Lung (tissue), 12 donors: Measurements from ENCODE around the gene MCTP1. TPM values are rescaled to one million over a fixed set of nuclear protein-coding genes. Genes with fewer than 3 reads are reported as not detected.

ENCODE experiments used
- ATAC-seq: fragments of 200-7000 bp; cut with Tn5 transposase; one replicate; pipeline ENCODE4 v1.9.1; 2020; ENCODE audit warnings: moderate number of reproducible peaks; ENCODE audit not compliant: insufficient read depth, low FRiP score
- DNase-seq, 3 donors: peaks; one replicate each; pipeline ENCODE4 v3.0.0-alpha.2; 2013 to 2017
- H3K27ac ChIP-seq, 2 donors: one replicate each; pipeline ENCODE4 v1.5.1; 2013; ENCODE audit warnings: mild to moderate bottlenecking in 2 of 2, moderate library complexity in 2 of 2, control low read depth in 1 of 2, inconsistent platforms in 1 of 2, low read depth in 1 of 2, low read length in 1 of 2
- H3K27me3 ChIP-seq, 3 donors: one replicate each; pipeline ENCODE4 v1.5.1; 2013; ENCODE audit warnings: low read length in 2 of 3; ENCODE audit not compliant: control insufficient read depth in 3 of 3, insufficient read depth in 3 of 3
- H3K36me3 ChIP-seq, 4 donors: one replicate each; pipeline ENCODE4 v1.5.1; 2013; ENCODE audit warnings: low read length in 4 of 4, mild to moderate bottlenecking in 1 of 4, moderate library complexity in 1 of 4; ENCODE audit not compliant: control insufficient read depth in 4 of 4, insufficient read depth in 4 of 4
- H3K4me1 ChIP-seq, 5 donors: one replicate each; pipeline ENCODE4 v1.5.1; 2013; ENCODE audit warnings: low read length in 5 of 5, mild to moderate bottlenecking in 2 of 5, moderate library complexity in 1 of 5; ENCODE audit not compliant: control insufficient read depth in 5 of 5, insufficient read depth in 5 of 5
- H3K4me3 ChIP-seq: one replicate; pipeline ENCODE4 v1.5.1; 2013; ENCODE audit warnings: mild to moderate bottlenecking, control low read depth, moderate library complexity
- H3K9ac ChIP-seq, 2 donors: one replicate each; pipeline ENCODE4 v1.5.1; 2013; ENCODE audit warnings: low read length in 2 of 2, control low read depth in 1 of 2; ENCODE audit not compliant: insufficient read depth in 1 of 2
- H3K9me3 ChIP-seq, 4 donors: one replicate each; pipeline ENCODE4 v1.5.1; 2013; ENCODE audit warnings: low read length in 3 of 4, mild to moderate bottlenecking in 1 of 4, moderate library complexity in 1 of 4; ENCODE audit not compliant: control insufficient read depth in 4 of 4, insufficient read depth in 3 of 4
- WGBS, 2 donors: extraction: QIAGEN DNeasy Blood & Tissue Kit; methylation state at CpG; one replicate each; pipeline ENCODE4 v1.1.7; 2013; 5-methylcytosine and 5-hydroxymethylcytosine counted together
- polyA plus RNA-seq, 2 donors: library from polyadenylated mRNA; stranded (reverse); fragments of 200-250 nt; gene quantifications; one replicate each; pipeline ENCODE4 v1.2.1, GENCODE V29; 2013
- total RNA-seq, 2 donors: library from RNA; depleted of rRNA in 1 of 2; stranded (reverse); fragments of >200 nt in 1 of 2; gene quantifications; one replicate each; pipeline ENCODE4 v1.2.1, GENCODE V29; 2014 to 2021
- TF ChIP-seq, protein P1 (sequence below): IDR thresholded peaks from 2 replicates; pipeline ENCODE4 v1.5.1; 2012; ENCODE audit warnings: mild to moderate bottlenecking; ENCODE audit errors: control extremely low read depth, extremely low read depth
- donor health status: control.
- donor health status: control.
- donor health status: Bipolar disorder and iron deficiency.
- donor health status: healthy.
- donor health status: DM: yes; HTN: yes; CAD: no.

The MCTP1 gene
- total and polyA plus RNA-seq, 4 donors: 5.8 to 34.8 (median 27.4) TPM

GRCh38 chr5:95223566-95224258 lies 61.2 kb downstream of the MCTP1 start:
- DNase-seq (no peak), ATAC-seq (no peak)
- Histone ChIP-seq H3K9ac (no peak overlapping the region), H3K4me1 (no peaks in the 10 kb centered on the region), H3K9me3 (no peaks in the 10 kb centered on the region), H3K27ac (no peak overlapping the region), H3K27me3 (no peaks in the 10 kb centered on the region), H3K36me3 (no peaks in the 10 kb centered on the region), H3K4me3 (no peak overlapping the region)
- WGBS, 2 donors: 92 to 96% methylated on average over 2 of the region's 2 CpGs
- TF ChIP-seq, protein P1, sequence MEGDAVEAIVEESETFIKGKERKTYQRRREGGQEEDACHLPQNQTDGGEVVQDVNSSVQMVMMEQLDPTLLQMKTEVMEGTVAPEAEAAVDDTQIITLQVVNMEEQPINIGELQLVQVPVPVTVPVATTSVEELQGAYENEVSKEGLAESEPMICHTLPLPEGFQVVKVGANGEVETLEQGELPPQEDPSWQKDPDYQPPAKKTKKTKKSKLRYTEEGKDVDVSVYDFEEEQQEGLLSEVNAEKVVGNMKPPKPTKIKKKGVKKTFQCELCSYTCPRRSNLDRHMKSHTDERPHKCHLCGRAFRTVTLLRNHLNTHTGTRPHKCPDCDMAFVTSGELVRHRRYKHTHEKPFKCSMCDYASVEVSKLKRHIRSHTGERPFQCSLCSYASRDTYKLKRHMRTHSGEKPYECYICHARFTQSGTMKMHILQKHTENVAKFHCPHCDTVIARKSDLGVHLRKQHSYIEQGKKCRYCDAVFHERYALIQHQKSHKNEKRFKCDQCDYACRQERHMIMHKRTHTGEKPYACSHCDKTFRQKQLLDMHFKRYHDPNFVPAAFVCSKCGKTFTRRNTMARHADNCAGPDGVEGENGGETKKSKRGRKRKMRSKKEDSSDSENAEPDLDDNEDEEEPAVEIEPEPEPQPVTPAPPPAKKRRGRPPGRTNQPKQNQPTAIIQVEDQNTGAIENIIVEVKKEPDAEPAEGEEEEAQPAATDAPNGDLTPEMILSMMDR: no peak

DNA sequence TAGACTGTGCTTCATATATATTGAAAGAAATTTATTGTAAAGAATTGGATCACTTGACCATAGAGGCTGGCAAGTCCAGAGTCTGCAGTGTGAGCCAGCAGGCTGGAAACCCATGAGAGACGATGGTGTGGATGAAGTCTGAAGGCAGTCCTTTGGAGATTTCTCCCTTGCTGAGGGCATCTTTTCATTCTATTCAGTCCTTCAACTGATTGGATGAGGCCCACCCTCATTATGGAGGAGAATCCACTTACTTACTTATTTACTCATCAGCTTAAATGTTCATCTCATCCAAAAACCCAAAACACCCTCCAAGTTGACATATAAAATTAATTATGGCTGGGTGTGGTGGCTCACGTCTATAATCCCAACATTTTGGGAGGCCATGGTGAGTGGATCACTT lies 62.1 kb downstream of the MCTP1 start:
- 96 to 97% methylated on average over 2 of the region's 2 CpGs for WGBS, 2 donors
- H3K4me1 ChIP-seq: no peaks in the 10 kb centered on the region

GRCh38 chr5:95221234-95221633 lies 63.7 kb downstream of the MCTP1 start:
- DNase-seq (no peak), ATAC-seq (no peak)
- 89 to 94% methylated on average over 2 of the region's 2 CpGs for WGBS, 2 donors
- Histone ChIP-seq H3K36me3 (no peaks in the 10 kb centered on the region), H3K9me3 (no peaks in the 10 kb centered on the region), H3K9ac (no peak overlapping the region), H3K4me1 (peaks cover 0 to 5% (median 0%) of the 10 kb centered on the region in 5 donors), H3K27ac (no peak overlapping the region), H3K27me3 (no peaks in the 10 kb centered on the region), H3K4me3 (no peak overlapping the region)
- TF ChIP-seq, protein P1: no peak

More for the DNA sequence above, 62.1 kb downstream of the MCTP1 start:
- H3K27ac ChIP-seq: no peak overlapping the region
- H3K9ac ChIP-seq: no peak overlapping the region
- H3K36me3 ChIP-seq: no peaks in the 10 kb centered on the region
- no peaks in the 10 kb centered on the region for H3K27me3 ChIP-seq
- TF ChIP-seq, protein P1: no peak
- DNase-seq (no peak), ATAC-seq (no peak)
- H3K9me3 ChIP-seq: no peaks in the 10 kb centered on the region
- no peak overlapping the region for H3K4me3 ChIP-seq

DNA sequence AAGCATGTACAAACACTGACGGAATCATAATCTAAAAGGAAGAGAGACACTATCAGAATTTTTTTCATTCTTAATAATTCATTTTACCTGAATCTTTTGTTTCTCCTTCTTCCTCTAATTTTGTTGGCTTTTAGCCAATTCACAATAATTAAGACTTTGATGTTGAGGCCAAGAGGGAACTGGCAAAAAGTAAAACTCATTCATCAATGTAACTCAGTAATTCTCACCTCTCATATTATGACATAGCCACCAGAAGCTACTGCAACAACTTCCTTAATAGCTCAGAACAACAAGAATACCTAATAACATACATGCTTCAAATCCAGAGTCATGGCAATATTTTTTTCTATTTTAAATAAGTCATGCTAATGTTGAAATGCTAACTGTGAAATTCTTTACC lies 64.5 kb downstream of the MCTP1 start:
- H3K27me3 ChIP-seq: no peaks in the 10 kb centered on the region
- H3K9me3 ChIP-seq: no peaks in the 10 kb centered on the region
- no peak overlapping the region for H3K9ac ChIP-seq
- WGBS, 2 donors: 73 to 78% methylated on average over 1 of the region's 1 CpG
- DNase-seq (no peak), ATAC-seq (no peak)
- H3K4me3 ChIP-seq: no peak overlapping the region
- TF ChIP-seq, protein P1: no peak
- H3K36me3 ChIP-seq: no peaks in the 10 kb centered on the region
- H3K27ac ChIP-seq: no peak overlapping the region
- H3K4me1 ChIP-seq: peaks cover 0 to 12% (median 0%) of the 10 kb centered on the region in 5 donors
